T-helper 1 cell treated with Interleukin-12 subunit alpha and Interleukin-12 subunit beta and Interleukin-4 antibody, amounts not matched to agents 30 ng/mL and 1 ng/mL, for 36 hours (primary cell): ENCODE measurements around the gene TPGS2. TPM values are rescaled to one million over a fixed set of nuclear protein-coding genes. Genes with fewer than 3 reads are reported as not detected.
"Not testable (repeated sequence)": the region's sequence is repeated elsewhere in the genome, so short reads cannot be mapped to it uniquely, and the experiment has no call there.

Source experiments
- intact Hi-C: fragments of 100-400 bp; cut with micrococcal nuclease; formaldehyde crosslinking; loops from one replicate; pipeline ENCODE4 v1.15.1; 2024
- total RNA-seq: library from RNA; stranded (reverse); gene quantifications from 2 replicates; pipeline ENCODE4 v1.2.3, GENCODE V29; 2022

Gene TPGS2
- total RNA-seq, 1 donor from 2014 or later: 85.6 TPM

- intact Hi-C loops: no loop called here
Observed at GRCh38 chr18:36780748-36781147, 48.1 kb downstream of the TPGS2 start.

DNA sequence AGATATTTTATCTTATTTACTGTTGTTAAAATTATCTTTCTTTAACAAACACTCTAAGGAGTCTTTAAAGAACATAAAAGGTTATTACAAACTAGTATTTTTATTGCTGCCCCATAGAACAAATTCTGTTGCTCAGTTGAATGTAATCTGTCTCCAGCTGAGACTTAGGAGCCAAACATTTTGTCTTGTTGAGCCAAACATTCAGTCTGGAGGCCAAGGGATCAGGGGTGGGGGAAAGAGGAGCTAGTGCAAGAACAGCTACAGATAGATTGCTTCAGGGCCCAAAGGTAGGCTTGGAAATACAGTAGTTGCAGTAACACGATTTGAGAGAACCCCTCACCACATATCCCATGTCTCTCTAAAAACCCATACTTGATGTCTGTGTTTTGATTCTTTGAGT, 51.2 kb downstream of the TPGS2 start:
- intact Hi-C loops: no loop called here

DNA sequence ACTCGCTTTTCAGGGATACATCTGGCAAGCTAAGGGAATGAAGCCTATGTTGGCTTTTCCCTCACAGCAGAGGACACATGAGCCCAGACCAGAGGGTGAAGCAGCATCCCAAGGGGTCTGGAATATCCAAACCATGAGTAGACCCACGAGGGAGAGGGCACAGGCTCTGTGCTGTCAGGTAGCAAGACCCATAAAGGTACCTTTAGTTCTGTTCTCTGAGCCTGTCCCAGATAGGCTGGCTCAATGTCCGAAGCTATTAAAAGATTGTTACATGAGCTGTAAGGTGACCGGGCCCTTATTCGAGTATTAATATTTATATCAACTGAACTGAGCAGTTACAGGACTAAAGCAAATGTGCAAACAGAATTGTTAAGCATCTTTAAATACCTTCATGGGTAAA, 52.2 kb downstream of the TPGS2 start:
- intact Hi-C loops: no loop called here

- intact Hi-C loops: no loop called here
Observed at GRCh38 chr18:36775396-36775795, 53.4 kb downstream of the TPGS2 start.

DNA sequence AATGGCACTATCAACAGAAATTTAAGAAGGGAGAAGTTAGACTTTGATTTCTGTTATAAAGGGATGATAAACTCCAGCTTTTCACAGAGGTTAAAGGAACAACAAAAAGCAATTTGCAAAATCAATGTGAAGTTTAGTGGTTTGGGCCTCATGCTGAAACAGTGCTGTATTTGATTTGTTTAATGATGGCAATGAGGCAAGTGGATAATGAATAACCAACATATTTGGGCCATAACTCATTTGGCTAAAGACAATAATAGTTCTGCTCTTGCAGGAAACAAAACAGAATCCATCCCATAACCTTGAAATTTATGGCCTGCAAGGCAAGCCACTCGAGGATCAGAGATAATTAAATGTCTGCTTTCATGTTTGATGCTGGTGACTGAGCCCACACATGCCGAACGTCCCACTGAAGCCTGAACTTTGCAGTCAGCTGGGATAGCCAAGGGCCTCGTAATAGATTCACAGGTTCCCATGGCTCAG, 56.5 kb downstream of the TPGS2 start:
- intact Hi-C loops: loop anchor here (1.0 kb wide), 1 partner anchor 37 kb away; no protein-coding TSS in a partner anchor

DNA sequence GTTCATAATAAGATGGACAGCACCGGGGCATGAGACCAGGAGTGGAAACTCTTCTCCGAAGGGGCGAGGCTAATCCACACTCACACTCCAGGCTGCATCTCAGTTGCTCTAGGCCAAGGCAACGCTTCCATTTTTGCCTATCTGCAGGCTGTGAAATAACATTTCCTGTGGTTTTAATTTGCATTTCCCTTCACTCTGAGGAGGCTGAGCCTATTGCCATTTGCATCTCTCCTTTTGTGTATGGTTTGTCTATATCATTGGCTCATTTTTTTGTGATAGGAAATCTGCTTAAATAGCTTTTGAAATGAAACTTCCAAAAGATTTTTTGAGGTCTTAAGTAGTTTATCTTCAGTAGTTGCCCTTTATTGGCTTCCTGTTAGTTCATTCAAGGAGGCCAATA, 57.6 kb downstream of the TPGS2 start:
- intact Hi-C loops: no loop called here

DNA sequence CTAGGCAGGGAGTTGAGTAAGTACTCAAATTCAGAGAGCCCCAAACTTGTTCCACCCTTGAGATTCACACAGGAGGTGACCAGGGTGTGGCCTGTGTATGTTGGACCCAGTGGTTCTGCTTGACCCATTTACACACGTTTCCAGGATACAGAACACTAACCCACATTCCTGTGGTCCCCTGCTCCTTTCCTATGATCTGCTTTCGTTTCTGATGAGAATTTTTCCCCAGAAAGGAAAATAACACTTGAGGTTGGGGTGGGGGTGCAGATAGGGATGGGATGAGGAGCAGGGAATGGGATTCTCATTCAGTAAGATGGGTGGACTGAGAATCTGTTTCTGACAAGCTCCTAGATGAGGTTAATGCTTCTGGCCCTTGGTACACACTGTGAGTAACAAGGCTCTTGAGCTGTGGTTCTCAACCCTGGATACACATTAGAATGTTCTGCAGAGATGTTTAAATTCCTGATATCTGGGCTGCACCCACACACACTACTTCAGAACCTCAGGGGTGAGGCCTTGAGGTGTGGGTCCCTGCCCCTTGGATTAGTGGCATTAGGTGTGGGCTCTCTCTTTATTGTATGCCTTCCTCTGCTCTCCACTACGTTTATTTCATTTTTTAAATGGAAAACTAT, 58.4 kb downstream of the TPGS2 start:
- intact Hi-C loops: no loop called here

DNA sequence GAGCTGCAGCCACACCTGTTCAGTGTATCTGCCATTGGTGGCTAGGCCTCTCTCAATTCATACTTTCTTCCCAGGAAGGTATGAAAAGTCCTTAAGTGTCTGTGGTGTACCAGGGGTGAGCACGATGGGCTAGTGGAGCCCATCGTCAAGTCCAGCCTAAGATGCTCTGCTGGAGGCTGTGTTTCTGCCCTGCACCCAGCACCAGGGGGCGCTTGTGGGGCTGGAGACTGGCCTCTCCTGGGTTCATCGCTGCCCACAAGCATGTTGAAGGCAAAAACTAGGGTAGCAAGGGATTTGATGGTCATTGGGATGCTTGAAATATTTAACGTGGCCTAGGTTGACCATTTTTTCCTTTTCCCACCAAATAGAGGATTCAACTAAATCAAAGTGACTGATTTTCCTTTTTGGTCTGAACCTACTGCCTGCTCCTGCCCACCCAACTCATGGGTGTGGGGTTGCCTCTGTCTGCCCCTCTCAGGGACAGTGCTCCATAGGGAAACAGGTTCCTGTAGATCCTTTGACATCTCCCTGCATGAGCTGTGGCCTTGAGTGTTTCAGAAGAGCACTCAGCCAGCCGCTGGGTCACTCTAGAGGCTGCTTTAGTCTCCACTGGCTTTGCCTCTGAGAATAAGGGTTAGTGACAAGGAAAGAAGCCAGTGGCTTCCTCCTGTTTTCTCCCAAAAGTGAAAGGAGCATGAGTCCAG, 59.0 kb downstream of the TPGS2 start:
- intact Hi-C loops: no loop called here

DNA sequence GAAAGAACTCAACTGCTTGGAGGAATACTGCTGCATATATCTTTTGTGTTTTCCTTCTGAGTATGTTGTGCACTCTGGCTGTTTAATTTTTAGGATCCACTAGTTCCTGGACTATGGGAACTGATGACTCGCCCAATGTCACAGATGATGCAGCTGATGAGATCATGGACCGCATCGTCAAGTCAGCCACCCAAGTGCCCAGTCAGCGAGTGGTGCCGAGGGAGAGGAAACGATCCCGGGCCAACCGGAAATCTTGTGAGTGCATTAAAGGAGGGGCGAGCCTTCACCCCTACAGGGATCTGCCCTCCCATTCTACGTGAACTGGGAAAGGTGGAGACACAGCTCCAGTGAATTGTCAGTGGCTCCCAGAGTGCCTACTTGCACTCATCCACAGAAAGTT, 59.6 kb downstream of the TPGS2 start:
- intact Hi-C loops: no loop called here

- intact Hi-C loops: no loop called here
Observed at GRCh38 chr18:36766836-36767235, 62.0 kb downstream of the TPGS2 start.

DNA sequence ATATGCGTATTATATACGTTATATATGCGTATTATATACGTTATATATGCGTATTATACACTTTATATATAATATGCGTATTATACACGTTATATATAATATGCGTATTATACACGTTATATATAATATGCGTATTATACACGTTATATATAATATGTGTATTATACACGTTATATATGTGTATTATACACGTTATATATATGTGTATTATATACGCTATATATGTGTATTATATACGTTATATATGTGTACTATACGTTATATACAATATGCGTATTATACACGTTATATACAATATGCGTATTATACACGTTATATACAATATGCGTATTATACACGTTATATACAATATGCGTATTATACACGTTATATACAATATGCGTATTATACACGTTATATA, 65.8 kb downstream of the TPGS2 start:
- intact Hi-C loops: not testable (repeated sequence)

- intact Hi-C loops: no loop called here
Observed at GRCh38 chr18:36762074-36762473, 66.7 kb downstream of the TPGS2 start.

GRCh38 chr18:36761186-36761698, 67.6 kb downstream of the TPGS2 start:
- intact Hi-C loops: no loop called here

DNA sequence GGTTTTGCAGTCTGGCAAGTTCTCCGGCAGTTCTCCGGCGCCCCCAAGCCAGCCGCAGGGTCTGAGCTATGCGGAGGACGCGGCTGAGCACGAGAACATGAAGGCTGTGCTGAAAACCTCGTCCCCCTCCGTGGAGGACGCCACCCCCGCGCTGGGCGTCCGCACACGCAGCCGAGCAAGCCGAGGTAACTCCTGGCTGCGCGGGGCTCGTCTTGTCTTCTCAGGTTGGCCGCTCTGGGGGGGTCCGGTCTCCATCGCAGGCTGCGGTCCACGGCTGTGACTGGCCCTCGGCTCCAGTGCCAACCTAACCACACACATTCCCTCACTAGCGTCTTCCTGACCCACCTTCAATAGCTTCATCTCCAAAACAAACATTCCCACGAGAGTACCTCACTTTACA, 68.2 kb downstream of the TPGS2 start:
- intact Hi-C loops: no loop called here

DNA sequence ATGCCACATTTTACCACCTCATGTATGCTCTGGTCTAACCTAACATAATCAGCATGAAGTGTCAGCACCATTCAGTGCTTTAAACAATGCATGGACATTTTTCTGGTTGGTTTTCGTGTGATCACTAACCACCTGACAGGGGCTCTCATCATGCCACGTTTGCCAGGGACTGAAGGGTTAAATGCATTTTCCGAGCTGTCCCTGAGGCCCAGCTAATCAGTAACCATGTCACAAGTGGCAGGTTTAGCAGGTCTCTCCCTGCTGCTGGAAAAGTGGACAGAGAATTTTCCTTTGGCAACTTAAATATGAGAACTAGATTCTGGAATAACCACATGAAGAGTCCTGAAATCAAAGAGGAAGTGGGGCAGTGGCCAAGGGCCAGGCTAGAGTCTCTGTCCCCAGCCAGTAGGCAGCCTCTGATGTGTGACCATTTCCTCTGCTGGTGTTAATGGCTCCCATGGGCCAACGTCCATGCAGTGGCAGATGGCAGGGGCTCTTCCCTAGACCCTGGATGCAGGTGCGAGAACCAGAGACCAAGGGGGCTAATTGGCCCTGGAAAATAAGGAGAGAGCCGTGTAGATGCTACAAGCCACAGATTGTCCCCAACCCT, 69.5 kb downstream of the TPGS2 start:
- intact Hi-C loops: loop anchor here (5.0 kb wide), 1 partner anchor 72 kb away; no protein-coding TSS in a partner anchor

DNA sequence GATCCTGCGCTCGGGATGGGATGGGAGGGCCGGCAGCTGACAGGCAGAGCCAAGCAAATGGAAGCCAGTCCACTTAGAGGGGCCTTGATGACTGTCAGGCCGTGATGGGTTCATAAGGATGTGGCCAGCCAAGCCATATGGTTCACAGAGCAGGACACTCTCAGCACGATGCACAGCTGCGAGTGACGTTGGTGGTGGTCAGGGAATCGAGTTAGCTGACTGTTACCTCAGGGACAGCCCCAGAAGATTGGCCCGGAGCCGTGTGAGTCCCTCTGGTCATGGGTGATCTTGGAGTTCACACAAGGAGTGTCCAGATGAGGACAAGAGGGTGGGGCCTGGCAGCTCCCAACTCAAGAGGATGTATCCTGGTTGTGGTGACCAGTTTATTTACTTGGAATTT, 70.2 kb downstream of the TPGS2 start:
- intact Hi-C loops: loop anchor here (5.0 kb wide), 1 partner anchor 71 kb away; no protein-coding TSS in a partner anchor

DNA sequence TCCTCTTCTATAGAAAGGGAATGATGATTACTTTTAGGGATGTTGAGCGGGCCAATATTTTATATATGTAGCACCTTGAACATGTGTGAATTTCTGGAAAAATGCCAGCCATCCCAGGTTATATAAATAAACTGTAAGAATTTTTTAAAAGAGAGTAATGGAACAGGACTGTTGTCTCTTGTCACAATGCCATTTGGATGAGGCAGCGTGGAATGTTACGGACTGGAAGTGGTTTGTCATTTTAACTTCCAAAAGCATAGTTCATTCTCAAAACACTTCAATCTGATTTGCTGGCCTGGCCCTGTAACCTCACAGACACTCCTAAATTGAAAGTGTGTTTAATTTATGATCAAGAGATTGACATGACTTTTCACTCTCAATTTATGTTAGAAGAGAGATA, 70.8 kb downstream of the TPGS2 start:
- intact Hi-C loops: loop anchor here (5.0 kb wide), 1 partner anchor 71 kb away; no protein-coding TSS in a partner anchor

DNA sequence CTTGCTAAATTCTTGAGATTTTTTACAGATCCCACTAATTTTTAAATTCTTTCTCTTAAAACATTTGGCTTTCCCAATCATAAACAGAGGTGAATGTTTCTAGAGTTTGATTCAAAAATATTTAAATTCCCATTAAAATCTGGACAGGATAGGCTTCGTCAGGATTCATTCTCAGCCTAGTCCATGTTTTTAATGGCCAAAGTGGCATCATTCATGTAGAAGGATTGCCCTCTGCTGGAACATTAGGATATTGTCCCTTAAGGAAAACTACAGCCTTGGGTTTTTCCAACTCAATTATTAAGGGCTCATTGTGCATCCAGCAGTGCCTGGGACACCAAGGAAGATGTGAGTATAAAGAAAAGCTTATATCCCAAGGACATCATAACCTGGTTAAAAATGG, 71.7 kb downstream of the TPGS2 start:
- intact Hi-C loops: loop anchor here (5.0 kb wide), 1 partner anchor 70 kb away; no protein-coding TSS in a partner anchor

DNA sequence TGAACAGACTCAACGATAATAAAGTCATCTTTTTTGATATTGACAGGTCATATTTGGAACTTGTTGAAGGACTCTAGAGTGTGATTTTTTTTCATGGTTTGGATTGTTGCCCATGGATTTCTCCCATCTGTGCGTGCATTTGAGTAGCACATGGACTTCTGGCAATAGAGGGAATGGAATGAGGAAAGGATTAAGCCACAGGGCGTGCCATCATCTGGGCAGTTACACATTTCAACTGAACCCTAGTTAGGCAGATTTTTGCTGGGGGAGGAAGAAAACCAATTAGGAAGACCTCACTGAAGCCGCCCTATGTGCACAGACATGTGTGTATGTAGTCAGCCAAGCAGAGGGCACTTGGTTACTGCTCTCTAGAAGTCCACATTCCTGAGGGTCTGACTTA, 72.6 kb downstream of the TPGS2 start:
- intact Hi-C loops: loop anchor here (5.0 kb wide), 1 partner anchor 69 kb away; no protein-coding TSS in a partner anchor

- intact Hi-C loops: no loop called here
Observed at GRCh38 chr18:36752929-36753865, 75.6 kb downstream of the TPGS2 start.
